ENCODE measurements around the gene MAT2B.
A peak's percentile ranks its signal among the peaks of the same experiment; 100 is the strongest.

Gene MAT2B

GRCh38 chr5:163505368-163506094 is at the start of gene MAT2B:
MAT2B (plus strand) TSS chr5:163505619; CDS start chr5:163505687, 68 bp downstream.
- no peaks in the 10 kb centered on the region for H3K27me3 Mint-ChIP-seq
- H3K27ac Mint-ChIP-seq = peak within 1 kb of the TSS; percentile 99
- H3K4me3 Mint-ChIP-seq = peak within 1 kb of the TSS; percentile 93
- H3K36me3 Mint-ChIP-seq = peaks cover 2% of the 10 kb centered on the region
- no peaks in the 10 kb centered on the region for H3K9me3 Mint-ChIP-seq (ENCODE audit: low read depth)
- H3K4me1 Mint-ChIP-seq (ENCODE audit: low read depth) = peaks cover 61% of the 10 kb centered on the region

- peaks cover 7% of the 10 kb centered on the region for H3K36me3 Mint-ChIP-seq
- peaks cover 38% of the 10 kb centered on the region for H3K4me1 Mint-ChIP-seq (ENCODE audit: low read depth)
- peak overlapping the region; percentile 46 for H3K4me3 Mint-ChIP-seq
- H3K9me3 Mint-ChIP-seq (ENCODE audit: low read depth) = no peaks in the 10 kb centered on the region
- H3K27me3 Mint-ChIP-seq = no peaks in the 10 kb centered on the region
- peak overlapping the region; percentile 17 for H3K27ac Mint-ChIP-seq
These were observed 49.3 kb upstream of the MAT2B start for GRCh38 chr5:163456029-163456589.

GRCh38 chr5:163456840-163457239 is 48.6 kb upstream of the MAT2B start:
- Mint-ChIP-seq H3K27ac (peak overlapping the region; percentile 18), H3K9me3 (ENCODE audit: low read depth) (no peaks in the 10 kb centered on the region), H3K4me3 (no peak overlapping the region), H3K36me3 (peaks cover 7% of the 10 kb centered on the region), H3K4me1 (ENCODE audit: low read depth) (peaks cover 41% of the 10 kb centered on the region), H3K27me3 (no peaks in the 10 kb centered on the region)

GRCh38 chr5:163458778-163459385 is 46.5 kb upstream of the MAT2B start:
- no peaks in the 10 kb centered on the region for H3K9me3 Mint-ChIP-seq (ENCODE audit: low read depth)
- H3K4me3 Mint-ChIP-seq = peak overlapping the region; percentile 98
- H3K4me1 Mint-ChIP-seq (ENCODE audit: low read depth) = peaks cover 47% of the 10 kb centered on the region
- peak overlapping the region; percentile 99 for H3K27ac Mint-ChIP-seq
- H3K36me3 Mint-ChIP-seq = peaks cover 7% of the 10 kb centered on the region
- no peaks in the 10 kb centered on the region for H3K27me3 Mint-ChIP-seq

- Mint-ChIP-seq H3K27ac (peak overlapping the region; percentile 99), H3K9me3 (ENCODE audit: low read depth) (no peaks in the 10 kb centered on the region), H3K4me3 (peak overlapping the region; percentile 98), H3K27me3 (no peaks in the 10 kb centered on the region), H3K36me3 (peaks cover 7% of the 10 kb centered on the region), H3K4me1 (ENCODE audit: low read depth) (peaks cover 47% of the 10 kb centered on the region)
These were observed 46.0 kb upstream of the MAT2B start for GRCh38 chr5:163459462-163459818.

- Mint-ChIP-seq H3K9me3 (ENCODE audit: low read depth) (no peaks in the 10 kb centered on the region), H3K27ac (peak within 1 kb of the TSS; percentile 99), H3K36me3 (peaks cover 7% of the 10 kb centered on the region), H3K4me1 (ENCODE audit: low read depth) (peaks cover 46% of the 10 kb centered on the region), H3K27me3 (no peaks in the 10 kb centered on the region), H3K4me3 (peak within 1 kb of the TSS; percentile 98)
These were observed 45.4 kb upstream of the MAT2B start, which contains the start of gene NUDCD2 for GRCh38 chr5:163459819-163460561. NUDCD2 (minus strand) TSS chr5:163460102; CDS start chr5:163460050, 52 bp downstream.

GRCh38 chr5:163460562-163461171 is 44.8 kb upstream of the MAT2B start, which contains the start of gene HMMR:
HMMR (plus strand) TSS chr5:163460632; CDS start chr5:163460693, 61 bp downstream.
- H3K4me1 Mint-ChIP-seq (ENCODE audit: low read depth) = peaks cover 43% of the 10 kb centered on the region
- H3K4me3 Mint-ChIP-seq = peak within 1 kb of the TSS; percentile 98
- peak within 1 kb of the TSS; percentile 99 for H3K27ac Mint-ChIP-seq
- H3K36me3 Mint-ChIP-seq = peaks cover 3% of the 10 kb centered on the region
- no peaks in the 10 kb centered on the region for H3K27me3 Mint-ChIP-seq
- no peaks in the 10 kb centered on the region for H3K9me3 Mint-ChIP-seq (ENCODE audit: low read depth)

- Mint-ChIP-seq H3K4me3 (no peak overlapping the region), H3K4me1 (ENCODE audit: low read depth) (peaks cover 23% of the 10 kb centered on the region), H3K36me3 (no peaks in the 10 kb centered on the region), H3K27ac (no peak overlapping the region), H3K9me3 (ENCODE audit: low read depth) (no peaks in the 10 kb centered on the region), H3K27me3 (no peaks in the 10 kb centered on the region)
These were observed 42.4 kb upstream of the MAT2B start for GRCh38 chr5:163463063-163463435.

- Mint-ChIP-seq H3K27ac (no peak overlapping the region), H3K4me1 (ENCODE audit: low read depth) (peaks cover 2% of the 10 kb centered on the region), H3K4me3 (no peak overlapping the region), H3K9me3 (ENCODE audit: low read depth) (no peaks in the 10 kb centered on the region), H3K27me3 (no peaks in the 10 kb centered on the region), H3K36me3 (no peaks in the 10 kb centered on the region)
These were observed 37.7 kb upstream of the MAT2B start for GRCh38 chr5:163467682-163468081.

GRCh38 chr5:163473635-163474243 is 31.7 kb upstream of the MAT2B start:
- H3K4me3 Mint-ChIP-seq = no peak overlapping the region
- H3K27me3 Mint-ChIP-seq = no peaks in the 10 kb centered on the region
- no peaks in the 10 kb centered on the region for H3K36me3 Mint-ChIP-seq
- no peak overlapping the region for H3K27ac Mint-ChIP-seq
- no peaks in the 10 kb centered on the region for H3K9me3 Mint-ChIP-seq (ENCODE audit: low read depth)
- peaks cover 4% of the 10 kb centered on the region for H3K4me1 Mint-ChIP-seq (ENCODE audit: low read depth)

- Mint-ChIP-seq H3K4me3 (no peak overlapping the region), H3K36me3 (no peaks in the 10 kb centered on the region), H3K27ac (no peak overlapping the region)
These were observed 30.0 kb upstream of the MAT2B start for GRCh38 chr5:163475411-163475810.

GRCh38 chr5:163478126-163478981 is 27.1 kb upstream of the MAT2B start:
- Mint-ChIP-seq H3K27ac (peak overlapping the region; percentile 24), H3K9me3 (ENCODE audit: low read depth) (no peaks in the 10 kb centered on the region), H3K27me3 (no peaks in the 10 kb centered on the region), H3K4me3 (no peak overlapping the region), H3K4me1 (ENCODE audit: low read depth) (peaks cover 7% of the 10 kb centered on the region), H3K36me3 (peaks cover 2% of the 10 kb centered on the region)

More at GRCh38 chr5:163475411-163475810, 30.0 kb upstream of the MAT2B start:
- Mint-ChIP-seq H3K27me3 (no peaks in the 10 kb centered on the region), H3K9me3 (ENCODE audit: low read depth) (no peaks in the 10 kb centered on the region), H3K4me1 (ENCODE audit: low read depth) (peaks cover 7% of the 10 kb centered on the region)

- no peak overlapping the region for H3K4me3 Mint-ChIP-seq
- H3K27ac Mint-ChIP-seq = no peak overlapping the region
- H3K36me3 Mint-ChIP-seq = peaks cover 2% of the 10 kb centered on the region
- no peaks in the 10 kb centered on the region for H3K27me3 Mint-ChIP-seq
- no peaks in the 10 kb centered on the region for H3K9me3 Mint-ChIP-seq (ENCODE audit: low read depth)
- peaks cover 7% of the 10 kb centered on the region for H3K4me1 Mint-ChIP-seq (ENCODE audit: low read depth)
These were observed 26.5 kb upstream of the MAT2B start for GRCh38 chr5:163478982-163479271.

Data from activated naive CD8-positive, alpha-beta T cell (primary cell).